ENCODE data around the gene XXYLT1. TPM values are rescaled to one million over a fixed set of nuclear protein-coding genes. Genes with fewer than 3 reads are reported as not detected.
"Not testable (repeated sequence)": the region's sequence is repeated elsewhere in the genome, so short reads cannot be mapped to it uniquely, and the experiment has no call there.

XXYLT1 gene
- total and polyA plus RNA-seq, 12 donors = 2.2 to 7.2 (median 3.6) TPM

- 95 to 98% methylated on average over 1 of the region's 1 CpG for WGBS, 2 donors
- no peak for ATAC-seq
Measured at GRCh38 chr3:195291121-195291520, 20.2 kb upstream of the XXYLT1 start.

GRCh38 chr3:195290643-195291042 lies 19.7 kb upstream of the XXYLT1 start:
- H3K36me3 ChIP-seq = peaks cover 0 to 100% (median 34%) of the 10 kb centered on the region in 9 donors
- not testable (repeated sequence) for H3K27ac ChIP-seq, H3K4me1 ChIP-seq, H3K27me3 ChIP-seq, ATAC-seq, DNase-seq, H3K4me3 ChIP-seq, H3K9me3 ChIP-seq
- intact Hi-C loops (cut with DNase I) = loop anchor here in 1 of 10 donors (10.0 kb wide), 1 partner anchor 164 kb away; no protein-coding TSS in a partner anchor
- 97 to 99% methylated on average over 5 of the region's 5 CpGs for WGBS, 2 donors

More at GRCh38 chr3:195291121-195291520, 20.2 kb upstream of the XXYLT1 start:
- no peak for TF ChIP-seq CTCF (IDR thresholded peaks at IDR 0.05)
- H3K4me1 ChIP-seq = no peaks in the 10 kb centered on the region
- no peaks in the 10 kb centered on the region for H3K27me3 ChIP-seq
- H3K27ac ChIP-seq = no peak overlapping the region
- no peaks in the 10 kb centered on the region for H3K9me3 ChIP-seq
- H3K36me3 ChIP-seq = peaks cover 0 to 100% (median 34%) of the 10 kb centered on the region in 9 donors
- no peak overlapping the region for H3K4me3 ChIP-seq
- DNase-seq = no peak
- intact Hi-C loops (cut with DNase I) = loop anchor here in 1 of 10 donors (10.0 kb wide), 1 partner anchor 164 kb away; no protein-coding TSS in a partner anchor

- DNase-seq (no peak), ATAC-seq (no peak)
- intact Hi-C loops (cut with DNase I) = loop anchor here in 1 of 10 donors (5.0 kb wide), 1 partner anchor 146 kb away; no protein-coding TSS in a partner anchor
- Histone ChIP-seq H3K36me3 (peaks cover 0 to 100% (median 33%) of the 10 kb centered on the region in 9 donors), H3K9me3 (no peaks in the 10 kb centered on the region), H3K4me3 (no peak overlapping the region), H3K4me1 (no peaks in the 10 kb centered on the region), H3K27ac (no peak overlapping the region), H3K27me3 (no peaks in the 10 kb centered on the region)
- no peak for TF ChIP-seq CTCF (IDR thresholded peaks at IDR 0.05)
- WGBS, 2 donors = 53 to 66% methylated on average over 4 of the region's 4 CpGs
Measured at GRCh38 chr3:195286115-195286872, 15.3 kb upstream of the XXYLT1 start.

GRCh38 chr3:195285372-195285771 lies 14.4 kb upstream of the XXYLT1 start:
- TF ChIP-seq CTCF (IDR thresholded peaks at IDR 0.05) = no peak
- 90 to 92% methylated on average over 3 of the region's 3 CpGs for WGBS, 2 donors
- ATAC-seq = no peak

GRCh38 chr3:195284842-195285241 lies 13.9 kb upstream of the XXYLT1 start:
- Histone ChIP-seq H3K4me3 (no peak overlapping the region), H3K27me3 (no peaks in the 10 kb centered on the region), H3K36me3 (peaks cover 0 to 99% (median 33%) of the 10 kb centered on the region in 9 donors), H3K4me1 (no peaks in the 10 kb centered on the region), H3K9me3 (no peaks in the 10 kb centered on the region), H3K27ac (no peak overlapping the region)
- DNase-seq = no peak
- no peak for ATAC-seq
- TF ChIP-seq CTCF (IDR thresholded peaks at IDR 0.05) = no peak
- intact Hi-C loops (cut with DNase I) = loop anchor here in 1 of 10 donors (5.0 kb wide), 1 partner anchor 147 kb away; no protein-coding TSS in a partner anchor
- WGBS, 2 donors = 85 to 89% methylated on average over 3 of the region's 3 CpGs

More at GRCh38 chr3:195285372-195285771, 14.4 kb upstream of the XXYLT1 start:
- Histone ChIP-seq H3K36me3 (peaks cover 0 to 99% (median 33%) of the 10 kb centered on the region in 9 donors), H3K4me3 (no peak overlapping the region), H3K27ac (no peak overlapping the region), H3K27me3 (no peaks in the 10 kb centered on the region), H3K9me3 (no peaks in the 10 kb centered on the region), H3K4me1 (no peaks in the 10 kb centered on the region)
- intact Hi-C loops (cut with DNase I) = loop anchor here in 1 of 10 donors (5.0 kb wide), 1 partner anchor 147 kb away; no protein-coding TSS in a partner anchor
- DNase-seq = no peak
